ENCODE measurements around the gene THRAP3.
A peak's percentile ranks its signal among the peaks of the same experiment; 100 is the strongest.

The THRAP3 gene

GRCh38 chr1:36223996-36224536, at the start of gene THRAP3:
THRAP3 (plus strand) TSS chr1:36224443; CDS start chr1:36282564, 58,121 bp downstream.
- H3K9me3 ChIP-seq (ENCODE audit: control insufficient read depth, low read length): no peaks in the 10 kb centered on the region
- TF ChIP-seq CTCF (IDR thresholded peaks at IDR 0.05): no peak
- peaks cover 3% of the 10 kb centered on the region for H3K4me1 ChIP-seq
- peak within 1 kb of the TSS; percentile 95 for H2AFZ ChIP-seq
- no peaks in the 10 kb centered on the region for H3K36me3 ChIP-seq (ENCODE audit: control insufficient read depth, insufficient read depth, low read length)
- H3K27ac ChIP-seq: peak within 1 kb of the TSS; percentile 98
- peak within 1 kb of the TSS; percentile 67 for H3K9ac ChIP-seq
- peak within 1 kb of the TSS; percentile 90 for H3K4me2 ChIP-seq (ENCODE audit: low read length)
- peaks cover 25% of the 10 kb centered on the region for H3K79me2 ChIP-seq
- H3K27me3 ChIP-seq (ENCODE audit: control insufficient read depth, insufficient read depth, low read length): no peaks in the 10 kb centered on the region
- peak within 1 kb of the TSS; percentile 93 for H3K4me3 ChIP-seq (ENCODE audit: low read depth, low read length)

GRCh38 chr1:36174713-36175112, 49.5 kb upstream of the THRAP3 start:
- Histone ChIP-seq H3K79me2 (peaks cover 4% of the 10 kb centered on the region), H3K27me3 (ENCODE audit: control insufficient read depth, insufficient read depth, low read length) (no peaks in the 10 kb centered on the region), H3K9ac (no peak overlapping the region), H2AFZ (no peak overlapping the region), H3K4me2 (ENCODE audit: low read length) (no peak overlapping the region), H3K4me3 (ENCODE audit: low read depth, low read length) (no peak overlapping the region), H3K4me1 (no peaks in the 10 kb centered on the region), H3K36me3 (ENCODE audit: control insufficient read depth, insufficient read depth, low read length) (no peaks in the 10 kb centered on the region), H3K9me3 (ENCODE audit: control insufficient read depth, low read length) (no peaks in the 10 kb centered on the region), H3K27ac (no peak overlapping the region)
- no peak for TF ChIP-seq CTCF (IDR thresholded peaks at IDR 0.05)

- H3K27ac ChIP-seq: no peak overlapping the region
- no peak overlapping the region for H3K4me3 ChIP-seq (ENCODE audit: low read depth, low read length)
- no peak for TF ChIP-seq CTCF (IDR thresholded peaks at IDR 0.05)
- H2AFZ ChIP-seq: no peak overlapping the region
- peaks cover under 1% of the 10 kb centered on the region for H3K79me2 ChIP-seq
- no peaks in the 10 kb centered on the region for H3K27me3 ChIP-seq (ENCODE audit: control insufficient read depth, insufficient read depth, low read length)
- H3K4me1 ChIP-seq: no peaks in the 10 kb centered on the region
- H3K9ac ChIP-seq: no peak overlapping the region
- no peak overlapping the region for H3K4me2 ChIP-seq (ENCODE audit: low read length)
- no peaks in the 10 kb centered on the region for H3K36me3 ChIP-seq (ENCODE audit: control insufficient read depth, insufficient read depth, low read length)
- no peaks in the 10 kb centered on the region for H3K9me3 ChIP-seq (ENCODE audit: control insufficient read depth, low read length)
Observed at GRCh38 chr1:36175137-36176095, 48.8 kb upstream of the THRAP3 start.

- no peaks in the 10 kb centered on the region for H3K79me2 ChIP-seq
- H3K36me3 ChIP-seq (ENCODE audit: control insufficient read depth, insufficient read depth, low read length): no peaks in the 10 kb centered on the region
- H3K4me3 ChIP-seq (ENCODE audit: low read depth, low read length): no peak overlapping the region
- H3K4me2 ChIP-seq (ENCODE audit: low read length): no peak overlapping the region
- no peaks in the 10 kb centered on the region for H3K27me3 ChIP-seq (ENCODE audit: control insufficient read depth, insufficient read depth, low read length)
- no peak overlapping the region for H3K27ac ChIP-seq
- H3K4me1 ChIP-seq: no peaks in the 10 kb centered on the region
- no peak overlapping the region for H3K9ac ChIP-seq
- TF ChIP-seq CTCF (IDR thresholded peaks at IDR 0.05): no peak
- no peak overlapping the region for H2AFZ ChIP-seq
- no peaks in the 10 kb centered on the region for H3K9me3 ChIP-seq (ENCODE audit: control insufficient read depth, low read length)
Observed at GRCh38 chr1:36176106-36176949, 47.9 kb upstream of the THRAP3 start.
